Caco-2 (cell line): Measurements from ENCODE around the gene NRXN3. TPM values are rescaled to one million over a fixed set of nuclear protein-coding genes. Genes with fewer than 3 reads are reported as not detected.

ENCODE experiments used
- BruUV-seq: library from RNA; stranded (reverse); fragments of 400-500 nt; replicated peaks from 2 replicates; lab custom pipeline; 2021; lab: Mats Ljungman, UMichigan
- CTCF ChIA-PET: fragments of 300-600 bp; sonication (Branson Sonifier 250); formaldehyde crosslinking; loops from one replicate; lab custom pipeline; 2022; ENCODE audit warnings: antibody characterized with exemption; lab: Charles Lee
- POLR2A ChIA-PET: fragments of 300-600 bp; sonication (Branson Sonifier 250); formaldehyde crosslinking; loops from one replicate; lab custom pipeline; 2022; ENCODE audit warnings: antibody characterized with exemption; lab: Charles Lee
- DNase-seq, 2 experiments: peaks; one replicate each; pipeline versions ENCODE4 v3.0.0 to v3.0.0-alpha.2; 2020 to 2022
- H3K27me3 ChIP-seq: replicated peaks from 2 replicates; pipeline ENCODE4 v1.6.0; 2011; ENCODE audit warnings: low read length; ENCODE audit not compliant: control insufficient read depth, insufficient read depth
- H3K36me3 ChIP-seq: 2 replicates; pipeline ENCODE4 v1.5.1; 2011; ENCODE audit warnings: low read length; ENCODE audit not compliant: control insufficient read depth, insufficient read depth
- H3K4me1 ChIP-seq: fragments of 250-450 bp; sonication (Bioruptor Pico); 2 replicates; pipeline ENCODE4 v1.5.1; 2020; ENCODE audit warnings: mild to moderate bottlenecking
- H3K4me3 ChIP-seq: 2 replicates; pipeline ENCODE4 v1.5.1; 2011; ENCODE audit warnings: low read depth, mild to moderate bottlenecking, control low read depth, low read length
- H3K9me3 ChIP-seq: fragments of 250-450 bp; sonication (Bioruptor Pico); 2 replicates; pipeline ENCODE4 v1.5.1; 2020; ENCODE audit warnings: mild to moderate bottlenecking, moderate library complexity
- H3K27ac Mint-ChIP-seq: one replicate; pipeline ENCODE4 v1.8.0; 2022; ENCODE audit warnings: mixed read lengths; ENCODE audit not compliant: unreplicated experiment
- H3K27me3 Mint-ChIP-seq: one replicate; pipeline ENCODE4 v1.8.0; 2022; ENCODE audit warnings: mixed read lengths; ENCODE audit not compliant: insufficient read depth, unreplicated experiment
- H3K36me3 Mint-ChIP-seq: one replicate; pipeline ENCODE4 v1.8.0; 2022; ENCODE audit warnings: mild to moderate bottlenecking, mixed read lengths; ENCODE audit not compliant: insufficient read depth, unreplicated experiment
- H3K4me1 Mint-ChIP-seq: one replicate; pipeline ENCODE4 v1.8.0; 2022; ENCODE audit warnings: low read depth, mixed read lengths; ENCODE audit not compliant: unreplicated experiment
- H3K4me3 Mint-ChIP-seq: one replicate; pipeline ENCODE4 v1.8.0; 2022; ENCODE audit warnings: mild to moderate bottlenecking, moderate library complexity, mixed read lengths; ENCODE audit not compliant: unreplicated experiment
- H3K9me3 Mint-ChIP-seq: one replicate; pipeline ENCODE4 v1.8.0; 2022; ENCODE audit warnings: mixed read lengths; ENCODE audit not compliant: unreplicated experiment
- intact Hi-C: fragments of 100-400 bp; cut with micrococcal nuclease; formaldehyde crosslinking; loops from one replicate; pipeline ENCODE4 v1.10.0; 2022; ENCODE audit not compliant: unreplicated experiment
- total RNA-seq: library from RNA; stranded (reverse); gene quantifications from 2 replicates; pipeline ENCODE4 v1.2.3, GENCODE V29; 2022
- TF ChIP-seq, protein P1 (sequence below), 2 experiments: fragments of 200-600 bp in 1 of 2; IDR thresholded peaks; 1 replicate in 1 of 2; 2 replicates in 1 of 2; pipeline versions ENCODE4 v1.5.1 to v1.8.0; 2011 to 2022; ENCODE audit warnings: antibody characterized with exemption in 1 of 2, control low read depth in 1 of 2, inconsistent platforms in 1 of 2, low read depth in 1 of 2, low read length in 1 of 2, mild to moderate bottlenecking in 1 of 2, moderate library complexity in 1 of 2; ENCODE audit not compliant: insufficient read depth in 1 of 2, severe bottlenecking in 1 of 2, unreplicated experiment in 1 of 2

The NRXN3 gene
- total RNA-seq, 1 experiment from 2014 or later = 12.4 TPM

DNA sequence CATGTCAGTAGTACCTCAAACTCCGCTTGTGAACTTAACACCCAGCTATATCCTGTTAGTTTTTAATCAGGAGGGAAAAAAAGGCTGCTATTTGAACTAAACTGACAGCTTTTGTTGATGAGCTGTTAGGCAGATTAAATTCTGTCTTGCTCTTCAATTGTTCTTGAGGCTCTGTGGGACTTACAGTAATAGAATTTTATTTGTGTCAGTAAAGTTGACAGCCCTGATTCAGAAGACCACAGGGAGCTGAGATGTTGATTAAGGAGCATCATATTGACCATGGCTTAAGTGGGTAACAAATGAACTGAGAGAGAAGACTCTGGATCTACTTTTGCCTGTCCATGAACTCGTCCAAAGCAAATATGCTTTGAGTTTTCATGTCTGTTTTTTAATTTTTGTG is 1418.2 kb downstream of the NRXN3 start:
- POLR2A ChIA-PET = no interaction called here
- Mint-ChIP-seq H3K27me3 (no peaks in the 10 kb centered on the region), H3K27ac (no peak overlapping the region), H3K36me3 (no peaks in the 10 kb centered on the region), H3K4me1 (no peaks in the 10 kb centered on the region), H3K9me3 (peaks cover 9% of the 10 kb centered on the region), H3K4me3 (no peak overlapping the region)
- TF ChIP-seq, protein P1, sequence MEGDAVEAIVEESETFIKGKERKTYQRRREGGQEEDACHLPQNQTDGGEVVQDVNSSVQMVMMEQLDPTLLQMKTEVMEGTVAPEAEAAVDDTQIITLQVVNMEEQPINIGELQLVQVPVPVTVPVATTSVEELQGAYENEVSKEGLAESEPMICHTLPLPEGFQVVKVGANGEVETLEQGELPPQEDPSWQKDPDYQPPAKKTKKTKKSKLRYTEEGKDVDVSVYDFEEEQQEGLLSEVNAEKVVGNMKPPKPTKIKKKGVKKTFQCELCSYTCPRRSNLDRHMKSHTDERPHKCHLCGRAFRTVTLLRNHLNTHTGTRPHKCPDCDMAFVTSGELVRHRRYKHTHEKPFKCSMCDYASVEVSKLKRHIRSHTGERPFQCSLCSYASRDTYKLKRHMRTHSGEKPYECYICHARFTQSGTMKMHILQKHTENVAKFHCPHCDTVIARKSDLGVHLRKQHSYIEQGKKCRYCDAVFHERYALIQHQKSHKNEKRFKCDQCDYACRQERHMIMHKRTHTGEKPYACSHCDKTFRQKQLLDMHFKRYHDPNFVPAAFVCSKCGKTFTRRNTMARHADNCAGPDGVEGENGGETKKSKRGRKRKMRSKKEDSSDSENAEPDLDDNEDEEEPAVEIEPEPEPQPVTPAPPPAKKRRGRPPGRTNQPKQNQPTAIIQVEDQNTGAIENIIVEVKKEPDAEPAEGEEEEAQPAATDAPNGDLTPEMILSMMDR (IDR thresholded peaks at IDR 0.05; ENCODE audit: insufficient read depth in 1 of 2, low read depth in 1 of 2, low read length in 1 of 2, severe bottlenecking in 1 of 2, unreplicated experiment in 1 of 2) = no peak
- Histone ChIP-seq H3K9me3 (no peaks in the 10 kb centered on the region; the same call in 1 of the 2 replicates), H3K36me3 (no peaks in the 10 kb centered on the region), H3K4me1 (peaks cover 31% of the 10 kb centered on the region), H3K4me3 (no peak overlapping the region), H3K27me3 (no peaks in the 10 kb centered on the region)
- no TSS peak for BruUV-seq
- CTCF ChIA-PET = no interaction called here
- intact Hi-C loops = loop anchor here (10.0 kb wide), 1 partner anchor 116 kb away; no protein-coding TSS in a partner anchor
- no peak for DNase-seq

- Mint-ChIP-seq H3K27ac (peak overlapping the region; percentile 68), H3K27me3 (no peaks in the 10 kb centered on the region), H3K9me3 (peaks cover 23% of the 10 kb centered on the region), H3K4me3 (no peak overlapping the region), H3K4me1 (peaks cover 8% of the 10 kb centered on the region), H3K36me3 (peaks cover 7% of the 10 kb centered on the region)
- ChIA-PET POLR2A (no interaction called here), CTCF (no interaction called here)
- peak; percentile 67 to 73 for DNase-seq
- no TSS peak for BruUV-seq
- no peaks in the 10 kb centered on the region for H3K27me3 ChIP-seq
- H3K36me3 ChIP-seq = no peaks in the 10 kb centered on the region
- intact Hi-C loops = loop anchor here (1.0 kb wide), 1 partner anchor 44 kb away; no protein-coding TSS in a partner anchor
- H3K4me3 ChIP-seq = no peak overlapping the region
- TF ChIP-seq, protein P1 (IDR thresholded peaks at IDR 0.05; ENCODE audit: insufficient read depth in 1 of 2, low read depth in 1 of 2, low read length in 1 of 2, severe bottlenecking in 1 of 2, unreplicated experiment in 1 of 2) = no peak
- H3K4me1 ChIP-seq = peaks cover 30% of the 10 kb centered on the region
- H3K9me3 ChIP-seq = peaks cover 24% of the 10 kb centered on the region
Measured at GRCh38 chr14:79596551-79596950, 1426.4 kb downstream of the NRXN3 start.

DNA sequence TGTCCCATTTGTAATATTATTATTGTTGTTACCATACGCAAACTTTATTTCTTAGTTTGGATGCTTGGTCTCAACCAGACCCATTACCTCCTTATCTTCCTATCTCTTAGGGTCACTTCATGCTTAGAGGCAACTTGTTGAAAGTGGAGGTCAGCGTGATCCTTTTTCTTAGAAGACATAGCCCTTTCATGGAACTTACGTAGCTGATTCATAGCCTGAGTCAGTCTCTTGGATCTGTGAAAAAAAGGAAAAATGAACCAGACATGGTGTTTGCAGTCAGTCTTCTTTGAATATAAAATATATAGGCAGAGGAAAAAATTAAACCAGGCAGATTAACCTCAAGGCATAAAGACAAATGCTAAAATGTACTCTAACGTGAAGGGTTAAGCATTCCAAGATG is 1427.4 kb downstream of the NRXN3 start:
- DNase-seq = no peak
- Mint-ChIP-seq H3K27ac (peak overlapping the region; percentile 68), H3K4me1 (peaks cover 8% of the 10 kb centered on the region), H3K9me3 (peaks cover 23% of the 10 kb centered on the region), H3K27me3 (no peaks in the 10 kb centered on the region), H3K4me3 (no peak overlapping the region), H3K36me3 (peaks cover 7% of the 10 kb centered on the region)
- no TSS peak for BruUV-seq
- H3K36me3 ChIP-seq = no peaks in the 10 kb centered on the region
- no peak overlapping the region for H3K4me3 ChIP-seq
- CTCF ChIA-PET = no interaction called here
- POLR2A ChIA-PET = no interaction called here
- intact Hi-C loops = no loop called here
- TF ChIP-seq, protein P1 (IDR thresholded peaks at IDR 0.05; ENCODE audit: insufficient read depth in 1 of 2, low read depth in 1 of 2, low read length in 1 of 2, severe bottlenecking in 1 of 2, unreplicated experiment in 1 of 2) = no peak
- peaks cover 30% of the 10 kb centered on the region for H3K4me1 ChIP-seq
- H3K27me3 ChIP-seq = no peaks in the 10 kb centered on the region
- peaks cover 24% of the 10 kb centered on the region for H3K9me3 ChIP-seq
